ENCODE results near the gene TACC3. TPM values are rescaled to one million over a fixed set of nuclear protein-coding genes. Genes with fewer than 3 reads are reported as not detected.

Gene TACC3
- total and polyA plus RNA-seq, 2 of the 8 experiments (the other 6 are each of a cell fraction or from before 2014, with no cell fraction given), result 73.8 to 148 TPM

GRCh38 chr4:1713003-1713851 is 8.1 kb upstream of the TACC3 start (continued):
- no peak for TF ChIP-seq KDM5A (IDR thresholded peaks at IDR 0.05; ENCODE audit: low read length)
- no peak for TF ChIP-seq CHD7 (IDR thresholded peaks at IDR 0.05; ENCODE audit: insufficient replicate concordance, low read length)
- peak; percentile 97 for TF ChIP-seq CREB1 (IDR thresholded peaks at IDR 0.05)
- no peak for TF ChIP-seq KDM1A (IDR thresholded peaks at IDR 0.05; ENCODE audit: borderline replicate concordance, low read length)
- TF ChIP-seq SIRT6 (IDR thresholded peaks at IDR 0.05; ENCODE audit: low read length), result no peak
- TF ChIP-seq BACH1 (IDR thresholded peaks at IDR 0.05; ENCODE audit: low read length), result no peak
- TF ChIP-seq TAF7 (optimal IDR thresholded peaks at IDR 0.05; ENCODE audit: borderline replicate concordance, low read depth, low read length), result no peak
- no peak for TF ChIP-seq BRCA1 (IDR thresholded peaks at IDR 0.05; ENCODE audit: low read depth, low read length)
- TF ChIP-seq HDAC2 (IDR thresholded peaks at IDR 0.05; ENCODE audit: borderline replicate concordance in 1 of 2, low read depth in 2 of 2, low read length in 2 of 2), result 0 out of 4 replicates have a peak, but pooled peaks of 1 of the 2 experiments have one; percentile 37
- no peak for TF ChIP-seq SUZ12 (IDR thresholded peaks at IDR 0.05; ENCODE audit: low read length)
